GM18499 (cell line): ENCODE measurements around the gene REX1BD.
"Not testable (repeated sequence)": the region's sequence is repeated elsewhere in the genome, so short reads cannot be mapped to it uniquely, and the experiment has no call there.

Source experiments
- ATAC-seq: cut with Tn5 transposase; IDR thresholded peaks from one replicate; pipeline ENCODE4 v1.9.1; 2021; ENCODE audit warnings: moderate number of reproducible peaks; ENCODE audit not compliant: insufficient read depth, unreplicated experiment

REX1BD gene

DNA sequence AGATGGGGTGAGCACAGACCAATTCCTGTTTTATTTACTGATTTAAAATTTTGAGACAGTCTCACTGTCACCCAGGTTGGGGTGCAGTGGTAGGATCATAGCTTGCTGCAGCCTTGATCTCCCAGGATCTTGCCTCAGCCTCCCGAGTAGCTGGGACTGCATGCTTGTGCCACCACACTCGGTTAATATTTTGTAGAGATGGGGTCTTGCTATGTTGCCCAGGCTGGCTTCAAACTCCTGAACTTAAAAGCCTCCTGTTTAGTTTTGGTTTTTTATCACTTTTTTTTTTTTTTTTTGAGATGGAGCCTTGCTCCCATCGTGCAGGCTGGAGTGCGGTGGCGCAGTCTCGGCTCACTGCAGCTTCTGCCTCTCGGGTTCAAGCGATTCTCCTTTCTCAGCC is 12.2 kb upstream of the REX1BD start:
- no peak for ATAC-seq

DNA sequence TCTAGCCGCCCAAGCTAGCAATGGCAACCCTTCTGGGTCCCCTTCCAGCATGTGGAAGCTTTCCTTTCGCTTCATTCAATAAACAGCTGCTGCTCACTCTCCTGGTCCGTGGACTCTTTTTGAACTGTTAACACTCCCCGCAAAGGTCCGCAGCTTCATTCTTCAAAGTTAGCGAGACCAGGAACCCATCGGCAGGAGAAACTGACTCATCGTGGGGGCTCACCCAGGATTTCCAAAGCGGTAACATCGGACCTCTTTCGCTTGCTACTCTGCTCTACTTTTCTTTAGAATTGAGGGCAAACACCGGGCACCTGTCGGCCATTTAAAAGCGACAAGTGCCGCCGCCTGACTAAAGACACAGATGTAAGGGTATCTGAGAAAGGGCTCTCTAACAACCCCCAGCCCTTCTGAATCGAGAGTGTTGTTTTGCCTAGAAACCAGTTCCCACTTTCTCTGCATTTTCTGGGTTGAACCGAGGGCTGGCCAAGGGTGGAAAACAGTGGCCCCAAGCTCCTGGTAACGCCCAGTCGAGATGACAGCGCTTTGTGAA is 11.2 kb upstream of the REX1BD start:
- ATAC-seq, result no peak

DNA sequence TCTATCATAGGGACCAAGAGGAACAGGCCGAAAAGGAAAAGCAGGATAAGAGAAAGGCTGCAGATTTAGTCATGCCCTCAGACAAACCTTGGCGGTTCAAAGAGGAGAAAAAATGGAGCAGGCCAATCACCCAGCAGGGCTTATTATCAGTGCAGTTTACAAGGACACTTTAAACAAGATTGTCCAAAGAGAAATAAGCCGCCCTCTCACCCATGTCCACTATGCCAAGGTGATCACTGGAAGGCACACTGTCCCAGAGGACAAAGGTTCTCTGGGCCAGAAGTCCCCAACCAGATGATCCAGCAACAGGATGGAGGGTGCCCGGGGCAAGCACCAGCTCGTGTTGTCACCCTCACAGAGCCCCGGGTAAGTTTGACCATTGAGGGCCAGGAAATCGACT is 8.3 kb upstream of the REX1BD start:
- ATAC-seq, result no peak

DNA sequence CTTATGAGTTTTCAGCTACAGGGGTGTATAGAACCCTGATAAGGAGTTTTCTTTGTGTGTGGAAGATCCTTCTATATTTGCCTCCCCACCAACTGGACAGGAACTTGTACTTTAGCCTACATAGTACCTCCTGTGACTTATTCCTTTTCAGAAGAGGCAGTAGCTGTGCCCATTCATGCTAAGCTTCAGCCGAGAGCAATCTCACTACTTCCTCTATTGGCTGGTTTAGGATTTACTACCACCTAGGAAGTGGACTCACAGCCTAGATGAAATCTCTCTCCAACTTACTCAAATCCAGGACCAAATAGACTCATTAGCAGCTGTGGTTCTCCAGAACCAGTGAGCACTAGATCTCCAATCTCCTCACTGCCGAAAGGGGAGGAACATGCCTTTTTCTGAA is 2.3 kb upstream of the REX1BD start:
- ATAC-seq, result no peak

DNA sequence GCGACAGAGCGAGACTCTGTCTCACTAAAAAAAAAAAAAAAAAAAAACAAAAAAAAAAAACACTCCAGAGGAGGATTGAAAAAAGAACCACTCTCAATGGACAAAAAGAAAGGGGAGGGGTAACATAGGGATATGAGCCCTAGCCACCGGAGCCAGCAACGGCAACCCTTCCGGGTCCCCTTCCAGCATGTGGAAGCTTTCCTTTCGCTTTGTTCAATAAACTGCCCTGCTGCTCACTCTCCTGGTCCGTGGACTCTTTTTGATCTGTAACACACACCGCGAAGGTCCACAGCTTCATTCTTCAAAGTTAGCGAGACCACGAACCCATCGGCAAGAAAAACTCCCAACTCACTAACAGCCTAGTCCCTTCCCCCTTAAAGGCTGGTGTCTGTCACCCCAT is 1.0 kb upstream of the REX1BD start:
- ATAC-seq, result no peak

DNA sequence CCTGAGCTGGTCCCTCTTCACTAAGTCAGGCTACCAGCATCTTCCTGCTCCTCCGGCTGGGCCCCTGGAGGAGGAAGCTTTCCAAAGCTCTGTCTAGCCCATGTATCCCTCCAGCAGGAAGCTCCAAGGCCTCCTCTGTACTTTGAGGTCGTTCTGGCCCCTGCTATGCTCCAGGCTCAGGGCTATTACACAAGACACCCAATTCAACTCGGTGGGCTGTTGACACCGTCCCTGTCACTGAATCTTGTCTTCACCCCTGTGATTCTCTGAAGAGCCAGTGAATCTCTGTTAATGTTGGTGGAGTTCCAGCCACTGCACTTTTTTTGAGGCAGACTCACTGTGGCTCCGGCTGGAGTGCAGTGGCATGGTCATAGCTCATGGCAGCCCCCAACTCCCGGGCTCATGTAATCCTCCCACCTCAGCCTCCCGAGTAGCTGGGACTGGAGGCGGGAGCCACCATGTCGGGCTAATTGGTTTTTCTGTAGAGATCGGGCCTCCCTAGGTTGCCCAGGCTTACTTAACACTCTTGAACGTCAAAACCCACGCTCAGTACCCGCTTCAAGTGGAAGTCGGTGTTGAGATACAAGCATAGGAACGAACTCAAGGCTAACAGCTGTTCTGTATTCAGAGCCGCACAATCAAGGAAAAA is 512 bp upstream of the REX1BD start:
- ATAC-seq, result no peak

DNA sequence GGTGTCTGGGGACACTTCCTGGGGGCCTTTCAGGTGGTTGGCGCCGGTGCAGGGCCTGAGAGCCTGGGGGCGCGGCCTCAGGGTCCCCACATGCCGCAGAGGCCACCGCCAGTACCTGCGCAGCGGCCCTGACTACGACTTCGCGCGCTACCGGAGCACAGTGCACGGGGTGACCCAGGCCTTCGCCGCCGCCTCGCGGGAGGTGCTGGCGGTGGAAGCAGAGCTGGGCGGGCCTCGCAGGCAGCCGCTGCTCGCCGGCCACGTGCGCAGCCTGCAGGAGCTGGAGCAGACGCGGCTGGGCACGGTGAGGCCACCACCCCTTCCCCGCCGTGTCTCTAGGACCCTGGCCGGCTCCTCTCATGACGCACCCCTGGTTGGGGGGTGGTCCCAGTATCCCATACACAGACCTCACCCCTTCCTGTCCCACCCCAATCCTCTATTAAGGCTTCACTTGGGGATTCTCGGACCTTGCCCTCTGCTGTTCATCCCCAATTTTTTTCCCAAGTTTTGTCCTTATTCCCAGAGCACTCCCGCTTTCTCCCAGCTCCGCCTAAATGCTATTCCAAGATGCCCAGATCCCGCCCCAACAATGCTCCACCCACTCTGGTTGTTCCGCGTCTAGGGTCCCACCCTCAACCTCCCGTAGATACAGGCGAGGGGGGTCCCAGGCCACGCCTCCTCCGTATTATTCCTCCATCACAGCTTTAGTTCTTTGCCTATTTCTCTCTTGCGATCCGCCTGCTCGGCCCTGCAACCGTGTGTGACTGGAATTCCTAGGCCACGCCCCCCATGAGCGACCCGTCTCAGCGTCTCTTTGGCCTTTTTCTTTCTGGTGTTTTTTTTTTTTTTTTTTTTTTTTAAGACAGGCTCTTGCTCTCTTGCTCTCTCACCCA is 1.0 kb downstream of the REX1BD start:
- no peak for ATAC-seq

DNA sequence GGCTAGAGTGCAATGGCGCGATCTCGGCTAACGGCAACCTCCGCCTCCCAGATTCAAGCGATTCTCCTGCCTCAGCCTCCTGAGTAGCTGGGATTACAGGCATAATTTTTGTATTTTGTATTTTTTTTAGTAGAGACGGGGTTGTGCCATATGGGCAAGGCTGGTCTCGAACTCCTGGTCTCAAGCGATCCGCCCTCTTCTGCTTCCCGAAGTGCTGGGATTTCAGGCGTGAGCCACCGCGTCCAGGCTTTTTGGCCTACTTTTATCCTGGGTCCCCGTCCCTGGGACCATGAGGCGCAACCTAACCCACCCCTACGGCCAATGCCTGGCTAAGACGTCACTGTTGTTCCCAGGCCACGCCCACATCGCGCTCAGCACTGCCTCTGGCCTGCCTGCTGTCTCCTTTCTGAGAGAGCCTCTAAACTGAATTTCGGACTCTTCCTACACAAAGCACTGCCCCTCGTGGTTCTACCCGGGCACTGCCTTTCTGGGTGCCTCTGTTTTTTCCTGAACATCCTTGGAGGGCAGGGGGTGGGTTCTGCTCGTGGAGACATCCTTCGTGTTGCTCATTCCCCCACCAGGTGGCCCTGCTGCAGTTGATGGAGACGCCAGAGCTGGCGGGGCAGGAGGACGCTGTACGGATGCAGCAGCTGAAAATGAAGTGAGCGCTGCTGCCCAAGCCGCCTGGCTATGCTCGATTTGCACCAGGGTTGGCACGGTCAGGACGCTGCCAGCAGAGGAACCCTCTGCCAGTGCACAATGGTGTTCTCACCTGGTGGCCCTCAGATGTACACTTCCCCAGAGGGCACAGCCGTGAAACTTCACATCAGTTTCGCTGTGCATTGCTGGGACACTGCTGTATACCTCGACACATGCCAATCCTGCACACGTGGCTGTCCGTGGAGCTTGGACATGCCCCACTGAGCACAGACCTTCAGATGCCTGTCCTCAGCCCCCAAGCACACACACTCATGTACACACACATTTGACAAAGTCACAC is 2.0 kb downstream of the REX1BD start:
- no peak for ATAC-seq

DNA sequence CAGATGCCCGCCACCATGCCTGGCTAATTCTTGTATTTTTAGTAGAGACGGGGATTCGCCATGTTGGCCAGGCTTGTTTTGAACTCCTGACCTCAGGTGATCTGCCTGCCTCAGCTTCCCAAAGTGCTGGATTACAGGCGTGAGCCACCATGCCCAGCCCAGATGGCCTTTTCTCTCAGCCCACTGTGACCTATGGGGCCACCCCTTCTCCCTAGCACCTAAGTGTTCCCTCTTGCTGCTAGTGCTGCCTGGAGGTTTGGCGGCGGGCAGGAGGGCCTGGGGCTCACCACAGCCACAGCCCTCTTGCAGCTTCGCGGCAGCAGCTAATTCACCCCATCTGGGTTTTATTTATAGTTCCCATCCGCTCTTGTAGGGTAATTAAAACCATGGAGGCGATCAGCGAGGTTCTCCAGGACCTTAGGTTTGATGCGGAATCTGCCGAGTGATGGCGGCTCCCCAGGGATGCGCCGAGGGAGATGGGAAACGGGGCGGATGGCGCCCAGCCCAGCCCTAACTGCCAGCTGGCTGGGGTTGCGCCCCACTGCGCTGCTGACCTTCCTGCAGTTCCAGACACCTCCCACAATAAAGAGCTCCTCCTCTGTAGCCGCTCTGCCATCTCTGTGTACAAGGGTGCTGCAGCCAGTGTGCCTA is 3.3 kb downstream of the REX1BD start:
- no peak for ATAC-seq

DNA sequence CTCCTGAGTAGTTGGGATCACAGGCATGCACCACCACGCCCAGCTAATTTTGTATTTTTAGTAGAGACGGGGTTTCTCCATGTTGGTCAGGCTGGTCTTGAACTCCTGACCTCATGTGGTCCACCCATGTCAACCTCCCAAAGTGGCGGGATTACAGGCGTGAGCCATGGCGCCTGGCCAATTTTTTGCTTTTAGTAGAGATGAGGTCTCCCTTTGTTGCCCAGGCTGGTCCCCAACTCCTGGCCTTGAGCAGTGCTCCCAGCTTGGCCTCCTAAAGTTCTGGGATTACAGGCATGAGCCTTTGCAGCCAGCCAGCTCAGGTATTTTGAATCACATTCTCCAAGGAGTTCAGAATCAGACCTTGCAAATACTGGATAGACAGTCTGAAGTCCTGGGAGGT is 4.1 kb downstream of the REX1BD start:
- not testable (repeated sequence) for ATAC-seq

DNA sequence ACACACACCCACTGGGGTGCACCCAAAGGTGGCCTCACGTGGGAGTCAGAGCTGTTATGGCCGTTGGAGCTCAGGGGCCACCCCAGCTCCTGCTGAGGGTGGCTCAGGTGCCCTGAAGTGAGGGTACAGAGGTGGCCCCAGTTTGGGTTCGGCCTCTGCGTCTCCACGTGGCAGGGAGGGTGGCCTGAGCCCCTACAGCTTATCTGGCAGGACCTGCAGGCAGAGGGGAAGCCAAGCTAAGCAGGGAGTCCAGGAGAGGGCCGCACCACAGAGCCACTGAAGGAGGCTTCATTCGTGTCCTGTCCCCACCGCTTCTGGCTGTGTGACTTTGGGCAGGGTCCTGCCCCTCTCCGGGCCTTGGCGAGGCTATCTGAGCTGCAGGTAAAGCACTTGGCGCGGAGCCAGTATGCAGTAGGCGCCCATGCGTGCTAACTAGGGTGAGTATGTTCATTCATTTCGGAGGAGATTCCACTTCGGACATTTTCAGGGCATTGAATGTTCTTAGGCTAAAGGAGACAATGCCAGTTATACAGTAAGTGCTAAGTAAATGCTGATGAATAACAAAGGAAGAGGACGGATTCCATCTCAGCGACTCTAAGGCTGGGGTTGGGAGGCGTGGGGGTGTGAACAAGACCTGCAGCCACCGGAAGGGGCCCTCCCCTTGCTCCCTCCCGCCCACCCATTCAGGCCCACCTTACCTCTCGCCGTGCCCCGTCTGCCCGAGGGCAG is 4.9 kb downstream of the REX1BD start:
- no peak for ATAC-seq

DNA sequence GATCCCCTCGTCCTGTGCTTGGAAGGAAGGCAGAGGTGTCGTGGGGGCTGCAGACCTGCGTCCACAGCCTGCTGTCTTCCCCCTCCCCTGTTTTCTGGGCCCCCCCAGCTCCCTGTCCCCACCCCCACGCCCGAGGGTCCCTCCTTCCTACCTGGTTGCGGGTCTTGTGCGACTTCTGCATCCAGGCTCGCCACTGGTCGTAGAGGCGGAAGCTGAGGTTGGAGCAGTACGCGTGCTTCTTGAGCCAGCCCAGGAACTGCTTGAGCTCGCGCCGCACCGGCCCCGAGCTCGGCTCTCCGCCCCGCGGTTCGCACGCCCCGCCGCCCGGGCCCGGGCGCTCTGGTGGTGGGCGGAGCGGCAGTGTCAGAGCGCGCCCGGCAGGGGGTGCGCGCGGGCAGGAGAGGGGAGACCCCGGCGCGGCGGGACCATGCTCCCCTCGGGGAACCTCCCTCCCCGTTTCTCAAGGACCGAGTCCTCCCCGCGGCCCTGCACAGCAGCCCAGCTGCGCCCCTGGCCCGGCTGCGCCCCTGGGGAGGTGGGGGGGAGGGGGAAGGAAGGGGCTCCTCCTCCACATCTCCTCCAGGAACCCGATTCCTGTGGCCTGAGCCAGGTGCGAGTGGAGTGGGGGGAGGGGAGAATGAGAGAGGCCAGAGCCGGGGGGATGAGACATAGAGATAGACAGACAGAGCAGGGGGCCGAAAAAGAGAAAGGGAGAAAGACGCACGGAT is 5.7 kb downstream of the REX1BD start:
- no peak for ATAC-seq

DNA sequence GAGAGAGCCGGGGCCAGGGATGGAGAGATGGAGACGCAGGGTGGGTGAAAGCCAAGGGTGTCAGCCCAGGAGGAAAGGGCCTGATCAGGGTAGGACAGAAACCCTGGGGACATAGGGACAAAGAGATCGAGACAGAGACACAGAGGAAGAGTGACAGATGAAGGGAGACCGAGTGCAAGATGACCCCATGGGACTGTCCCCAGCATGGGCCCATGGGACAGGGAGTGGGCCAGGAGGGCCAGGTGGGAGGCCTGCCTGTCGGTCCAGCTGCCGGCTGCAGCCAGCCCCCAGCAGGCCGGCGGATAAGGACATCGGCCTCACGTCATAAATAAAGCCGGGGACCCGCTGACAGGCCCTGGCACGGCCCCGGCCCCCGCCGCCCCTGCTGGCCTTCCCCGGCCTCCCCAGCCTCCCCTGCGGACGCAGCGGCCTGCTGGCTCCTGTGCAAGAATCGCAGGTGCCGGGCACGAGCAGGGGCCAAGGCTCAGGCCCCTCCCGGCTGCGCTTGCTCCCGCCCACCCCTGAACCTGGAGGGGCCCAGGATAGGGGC is 6.3 kb downstream of the REX1BD start:
- ATAC-seq, result no peak

DNA sequence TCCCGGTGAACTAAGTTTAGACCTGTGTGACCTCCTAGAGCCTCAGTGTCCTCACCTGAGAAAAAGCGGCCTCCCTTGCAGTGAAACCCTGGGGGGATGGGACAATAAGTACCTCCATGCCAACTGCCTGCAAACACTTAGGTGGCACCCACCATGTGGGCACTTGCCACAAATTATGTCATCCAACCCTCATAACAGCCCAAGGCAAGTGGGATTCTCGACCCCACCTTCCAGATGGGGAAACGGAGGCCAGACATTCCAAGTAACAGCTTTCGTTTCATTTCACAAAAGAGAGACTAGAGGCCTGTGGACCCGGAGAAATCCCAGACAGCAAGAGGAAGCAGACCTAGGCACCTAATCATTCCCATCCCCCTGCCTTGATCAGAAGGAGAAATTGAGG is 6.9 kb downstream of the REX1BD start:
- ATAC-seq, result no peak

DNA sequence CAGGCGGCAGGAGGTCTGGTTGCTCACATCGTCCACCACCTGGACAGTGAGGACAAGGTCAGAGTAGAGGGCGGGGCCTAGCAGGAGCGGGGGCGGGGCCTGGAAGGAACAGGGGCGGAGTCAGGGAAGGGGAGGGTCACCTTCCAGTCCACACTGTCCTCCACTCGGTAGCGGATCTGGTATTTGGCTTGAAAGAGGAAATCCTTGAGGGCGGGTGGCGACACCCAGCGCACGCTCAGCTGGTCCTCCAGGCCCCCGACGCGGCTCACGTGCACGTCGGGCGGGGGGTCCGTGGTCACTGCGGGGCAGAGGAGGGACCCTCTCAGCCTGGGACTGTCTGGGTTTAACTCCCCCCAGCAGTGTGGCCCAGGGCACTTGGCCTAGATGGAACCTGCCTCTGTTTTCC is 8.2 kb downstream of the REX1BD start:
- ATAC-seq, result no peak

DNA sequence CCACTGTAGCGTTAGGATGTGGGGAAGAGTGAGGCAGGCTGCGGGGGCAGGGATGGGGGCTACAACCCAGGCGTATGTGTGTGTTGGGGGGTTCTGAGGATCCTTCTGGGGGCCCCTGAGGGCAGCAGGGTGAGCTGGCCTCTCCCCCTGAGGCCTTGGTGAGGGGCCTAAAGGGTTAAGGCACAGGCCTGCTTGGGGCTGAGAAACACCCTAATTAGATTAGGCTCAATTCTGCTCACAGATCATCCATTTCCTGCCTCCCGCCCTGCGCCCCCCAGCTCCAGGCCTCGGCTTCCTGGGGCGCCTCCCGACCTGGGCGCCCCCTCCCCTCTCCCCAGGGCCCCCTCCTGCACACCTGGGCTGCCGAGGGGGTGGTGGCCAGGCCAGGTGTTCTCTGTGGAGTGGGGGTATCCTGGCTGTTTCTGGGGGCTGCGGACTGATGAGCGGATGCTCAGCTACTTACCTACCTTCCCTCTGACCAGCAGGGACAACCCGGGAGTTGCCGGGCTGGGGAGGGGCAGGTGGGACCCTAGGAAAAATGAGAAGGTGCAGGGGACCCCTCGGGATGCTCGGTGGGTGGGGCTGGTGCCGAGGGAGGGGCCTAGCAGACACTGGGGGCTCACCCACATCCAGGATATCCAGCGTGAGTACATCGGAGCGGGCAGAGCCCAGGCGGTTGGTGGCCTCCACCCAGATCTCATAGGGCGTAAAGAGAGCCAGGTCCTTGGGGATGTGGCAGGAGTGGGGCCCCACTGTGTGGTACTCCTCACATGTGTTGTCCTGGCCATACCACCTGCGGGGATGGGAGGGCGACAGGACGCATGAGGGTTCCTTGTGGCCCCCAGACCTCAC is 9.4 kb downstream of the REX1BD start:
- ATAC-seq, result no peak

DNA sequence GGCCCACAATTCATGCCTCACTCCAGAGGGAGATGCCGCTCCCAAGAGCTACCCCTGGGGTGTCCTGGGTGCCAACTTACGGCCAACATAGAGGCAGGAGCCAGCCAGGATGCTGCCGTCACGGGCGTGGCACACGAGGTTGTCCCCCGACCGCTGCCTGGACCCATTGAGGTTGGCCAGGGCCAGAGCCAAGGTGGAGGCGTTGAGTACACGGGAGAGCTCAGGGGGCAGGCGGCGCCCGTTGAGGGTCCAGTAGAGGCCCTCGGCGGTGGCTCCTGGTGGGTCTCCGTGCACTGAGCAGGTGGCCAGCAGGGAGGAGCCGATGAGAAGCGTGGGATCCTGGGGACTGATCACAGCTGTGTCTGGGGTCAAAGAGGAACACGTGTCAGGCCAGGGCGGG is 10.9 kb downstream of the REX1BD start:
- no peak for ATAC-seq
